ENCODE data around the gene ZNF346.

The ZNF346 gene

DNA sequence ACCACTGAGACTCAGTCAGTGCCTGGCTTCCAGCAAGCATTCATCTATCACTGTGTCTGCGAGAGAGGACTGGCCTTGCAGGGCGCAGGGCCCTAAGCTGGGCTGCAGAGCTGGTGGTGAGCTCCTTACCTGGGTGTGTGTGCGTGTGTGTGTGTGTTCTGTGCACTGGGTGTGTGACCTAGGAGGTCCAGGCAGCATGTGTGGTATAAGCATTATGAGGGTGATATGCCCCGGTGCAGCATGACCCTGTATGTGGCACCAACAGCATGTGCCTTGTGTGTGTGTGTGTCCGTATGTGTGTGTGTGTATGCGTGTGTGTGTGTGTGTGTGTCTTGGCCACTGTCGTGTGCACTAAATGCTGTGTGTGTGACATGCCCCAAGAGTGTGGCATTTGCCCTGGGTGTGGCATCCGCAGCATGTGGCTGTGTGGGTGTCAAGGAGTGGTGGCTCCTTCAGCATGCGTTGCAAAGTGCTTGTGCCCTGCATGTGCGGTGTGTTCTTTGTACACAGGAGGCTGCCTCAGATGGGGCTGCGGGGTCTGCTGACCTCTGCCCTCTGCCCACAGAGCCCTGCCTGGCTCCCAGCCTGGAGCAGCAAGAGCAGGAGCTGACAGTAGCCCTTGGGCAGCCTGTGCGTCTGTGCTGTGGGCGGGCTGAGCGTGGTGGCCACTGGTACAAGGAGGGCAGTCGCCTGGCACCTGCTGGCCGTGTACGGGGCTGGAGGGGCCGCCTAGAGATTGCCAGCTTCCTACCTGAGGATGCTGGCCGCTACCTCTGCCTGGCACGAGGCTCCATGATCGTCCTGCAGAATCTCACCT, 67.5 kb downstream of the ZNF346 start (continued):
- TF ChIP-seq ZNF645 (tag by site-specific recombination; IDR thresholded peaks at IDR 0.05), result no peak
- TF ChIP-seq, protein P1, sequence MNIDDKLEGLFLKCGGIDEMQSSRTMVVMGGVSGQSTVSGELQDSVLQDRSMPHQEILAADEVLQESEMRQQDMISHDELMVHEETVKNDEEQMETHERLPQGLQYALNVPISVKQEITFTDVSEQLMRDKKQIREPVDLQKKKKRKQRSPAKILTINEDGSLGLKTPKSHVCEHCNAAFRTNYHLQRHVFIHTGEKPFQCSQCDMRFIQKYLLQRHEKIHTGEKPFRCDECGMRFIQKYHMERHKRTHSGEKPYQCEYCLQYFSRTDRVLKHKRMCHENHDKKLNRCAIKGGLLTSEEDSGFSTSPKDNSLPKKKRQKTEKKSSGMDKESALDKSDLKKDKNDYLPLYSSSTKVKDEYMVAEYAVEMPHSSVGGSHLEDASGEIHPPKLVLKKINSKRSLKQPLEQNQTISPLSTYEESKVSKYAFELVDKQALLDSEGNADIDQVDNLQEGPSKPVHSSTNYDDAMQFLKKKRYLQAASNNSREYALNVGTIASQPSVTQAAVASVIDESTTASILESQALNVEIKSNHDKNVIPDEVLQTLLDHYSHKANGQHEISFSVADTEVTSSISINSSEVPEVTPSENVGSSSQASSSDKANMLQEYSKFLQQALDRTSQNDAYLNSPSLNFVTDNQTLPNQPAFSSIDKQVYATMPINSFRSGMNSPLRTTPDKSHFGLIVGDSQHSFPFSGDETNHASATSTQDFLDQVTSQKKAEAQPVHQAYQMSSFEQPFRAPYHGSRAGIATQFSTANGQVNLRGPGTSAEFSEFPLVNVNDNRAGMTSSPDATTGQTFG (tag by site-specific recombination; IDR thresholded peaks at IDR 0.05; ENCODE audit: borderline replicate concordance), result 0 out of 2 replicates have a peak, but pooled peaks have one; percentile 41
- no peak for TF ChIP-seq ZNF366 (tag by site-specific recombination; conservative IDR thresholded peaks at IDR 0.05)
- no peak for TF ChIP-seq ZNF596 (tag by site-specific recombination; IDR thresholded peaks at IDR 0.05)
- no peak for TF ChIP-seq ZNF791 (tag by site-specific recombination; IDR thresholded peaks at IDR 0.05)
- no peak for TF ChIP-seq ZNF416 (tag by site-specific recombination; IDR thresholded peaks at IDR 0.05)
- no peak for TF ChIP-seq ZNF354C (tag by site-specific recombination; IDR thresholded peaks at IDR 0.05; ENCODE audit: borderline replicate concordance, low read depth)
- TF ChIP-seq ZBTB8A (tag by site-specific recombination; IDR thresholded peaks at IDR 0.05), result no peak
- no peak for TF ChIP-seq KLF1 (tag by site-specific recombination; IDR thresholded peaks at IDR 0.05)
- peak; percentile 43 for TF ChIP-seq ZFHX2 (tag by site-specific recombination; conservative IDR thresholded peaks at IDR 0.05)
- TF ChIP-seq ZNF23 (tag by site-specific recombination; IDR thresholded peaks at IDR 0.05; ENCODE audit: borderline replicate concordance), result no peak
- TF ChIP-seq PRDM2 (tag by site-specific recombination; IDR thresholded peaks at IDR 0.05; ENCODE audit: borderline replicate concordance), result peak; percentile 48; the same call in 1 of the 2 replicates
- TF ChIP-seq, protein P2, sequence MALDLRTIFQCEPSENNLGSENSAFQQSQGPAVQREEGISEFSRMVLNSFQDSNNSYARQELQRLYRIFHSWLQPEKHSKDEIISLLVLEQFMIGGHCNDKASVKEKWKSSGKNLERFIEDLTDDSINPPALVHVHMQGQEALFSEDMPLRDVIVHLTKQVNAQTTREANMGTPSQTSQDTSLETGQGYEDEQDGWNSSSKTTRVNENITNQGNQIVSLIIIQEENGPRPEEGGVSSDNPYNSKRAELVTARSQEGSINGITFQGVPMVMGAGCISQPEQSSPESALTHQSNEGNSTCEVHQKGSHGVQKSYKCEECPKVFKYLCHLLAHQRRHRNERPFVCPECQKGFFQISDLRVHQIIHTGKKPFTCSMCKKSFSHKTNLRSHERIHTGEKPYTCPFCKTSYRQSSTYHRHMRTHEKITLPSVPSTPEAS (tag by site-specific recombination; IDR thresholded peaks at IDR 0.05), result peak; percentile 94
- no peak for TF ChIP-seq PBX3 (CRISPR knock-in tag; IDR thresholded peaks at IDR 0.05)
- no peak for TF ChIP-seq ZBTB48 (tag by site-specific recombination; IDR thresholded peaks at IDR 0.05)
- TF ChIP-seq, protein P3, sequence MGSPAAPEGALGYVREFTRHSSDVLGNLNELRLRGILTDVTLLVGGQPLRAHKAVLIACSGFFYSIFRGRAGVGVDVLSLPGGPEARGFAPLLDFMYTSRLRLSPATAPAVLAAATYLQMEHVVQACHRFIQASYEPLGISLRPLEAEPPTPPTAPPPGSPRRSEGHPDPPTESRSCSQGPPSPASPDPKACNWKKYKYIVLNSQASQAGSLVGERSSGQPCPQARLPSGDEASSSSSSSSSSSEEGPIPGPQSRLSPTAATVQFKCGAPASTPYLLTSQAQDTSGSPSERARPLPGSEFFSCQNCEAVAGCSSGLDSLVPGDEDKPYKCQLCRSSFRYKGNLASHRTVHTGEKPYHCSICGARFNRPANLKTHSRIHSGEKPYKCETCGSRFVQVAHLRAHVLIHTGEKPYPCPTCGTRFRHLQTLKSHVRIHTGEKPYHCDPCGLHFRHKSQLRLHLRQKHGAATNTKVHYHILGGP (tag by site-specific recombination; IDR thresholded peaks at IDR 0.05), result no peak
- TF ChIP-seq, protein P4, sequence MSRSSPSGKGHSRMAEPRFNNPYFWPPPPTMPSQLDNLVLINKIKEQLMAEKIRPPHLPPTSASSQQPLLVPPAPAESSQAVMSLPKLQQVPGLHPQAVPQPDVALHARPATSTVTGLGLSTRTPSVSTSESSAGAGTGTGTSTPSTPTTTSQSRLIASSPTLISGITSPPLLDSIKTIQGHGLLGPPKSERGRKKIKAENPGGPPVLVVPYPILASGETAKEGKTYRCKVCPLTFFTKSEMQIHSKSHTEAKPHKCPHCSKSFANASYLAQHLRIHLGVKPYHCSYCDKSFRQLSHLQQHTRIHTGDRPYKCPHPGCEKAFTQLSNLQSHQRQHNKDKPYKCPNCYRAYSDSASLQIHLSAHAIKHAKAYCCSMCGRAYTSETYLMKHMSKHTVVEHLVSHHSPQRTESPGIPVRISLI (tag by site-specific recombination; IDR thresholded peaks at IDR 0.05), result no peak
- TF ChIP-seq ZNF121 (tag by site-specific recombination; IDR thresholded peaks at IDR 0.05), result no peak
- TF ChIP-seq ZNF571 (tag by site-specific recombination; IDR thresholded peaks at IDR 0.05), result no peak
- TF ChIP-seq ZNF623 (tag by site-specific recombination; IDR thresholded peaks at IDR 0.05), result no peak
- TF ChIP-seq ZNF398 (tag by site-specific recombination; IDR thresholded peaks at IDR 0.05), result no peak
- peak; percentile 41; the same call in 1 of the 2 replicates for TF ChIP-seq GLIS2 (tag by site-specific recombination; IDR thresholded peaks at IDR 0.05)

Data from HEK293 (cell line).